ENCODE data around the gene ATP6V0B.

- no peak for TF ChIP-seq CTCF (IDR thresholded peaks at IDR 0.05; ENCODE audit: low read depth, low read length, missing input control)
- TF ChIP-seq SP1 (IDR thresholded peaks at IDR 0.05), result no peak
- TF ChIP-seq REST (IDR thresholded peaks at IDR 0.05), result no peak
- TF ChIP-seq ZBTB33 (IDR thresholded peaks at IDR 0.05), result no peak
- TF ChIP-seq HNF4G (IDR thresholded peaks at IDR 0.05), result no peak
- TF ChIP-seq GABPA (IDR thresholded peaks at IDR 0.05 in 1 of 2, conservative IDR thresholded peaks at IDR 0.05 in 1 of 2), result no peak
- no peak for TF ChIP-seq YY1 (IDR thresholded peaks at IDR 0.05)
These were observed 49.5 kb downstream of the ATP6V0B start for GRCh38 chr1:44024031-44024902.

Measured in liver (tissue), 3 donors.